NCI-H69 (cell line): ENCODE measurements around the gene SH3TC1.

Experiments
- DNase-seq: peaks from one replicate; lab custom pipeline; 2025; lab: John Stamatoyannopoulos, UW

SH3TC1 gene

DNA sequence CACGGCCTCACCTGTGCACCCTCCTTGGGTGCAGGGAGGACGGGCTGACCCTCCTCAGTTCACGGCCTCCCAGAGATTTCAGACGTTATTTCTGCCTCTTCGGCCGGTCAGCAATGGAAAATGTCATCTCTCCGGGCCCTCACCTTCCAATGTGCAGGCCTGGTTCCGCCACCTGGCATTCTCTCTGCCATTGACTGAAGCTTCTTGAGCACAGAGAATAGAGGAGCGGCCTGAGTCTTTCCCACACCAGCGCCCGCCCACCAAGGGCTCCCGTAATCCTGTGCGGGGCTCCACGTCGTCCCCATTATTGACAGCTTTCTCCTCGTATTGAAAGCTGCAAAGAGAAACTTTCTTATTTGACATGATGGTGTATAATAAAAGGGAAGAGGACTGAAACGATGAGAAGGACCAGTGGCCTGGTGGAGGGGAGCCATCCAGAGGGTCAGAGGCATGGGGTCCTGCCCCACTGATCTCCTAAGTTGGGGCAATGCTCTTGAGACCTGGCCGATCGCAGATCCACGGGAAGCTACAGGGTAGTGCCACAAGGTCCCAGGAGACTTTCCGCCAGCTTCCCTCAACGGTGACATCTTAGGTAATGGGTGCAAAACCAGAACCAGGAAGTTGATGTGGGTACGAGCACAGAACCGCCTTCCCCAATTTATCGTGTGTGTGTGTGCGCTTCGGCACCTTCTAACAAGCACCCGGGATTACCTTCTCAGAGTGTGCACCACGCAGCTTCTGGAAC is 91.0 kb downstream of the SH3TC1 start:
- DNase-seq: no peak

- no peak for DNase-seq
These were observed 91.5 kb downstream of the SH3TC1 start for GRCh38 chr4:8290701-8290970.
